ENCODE measurements around the gene HBZ.
A peak's percentile ranks its signal among the peaks of the same experiment; 100 is the strongest.
"Not testable (repeated sequence)": the region's sequence is repeated elsewhere in the genome, so short reads cannot be mapped to it uniquely, and the experiment has no call there.

Gene HBZ

DNA sequence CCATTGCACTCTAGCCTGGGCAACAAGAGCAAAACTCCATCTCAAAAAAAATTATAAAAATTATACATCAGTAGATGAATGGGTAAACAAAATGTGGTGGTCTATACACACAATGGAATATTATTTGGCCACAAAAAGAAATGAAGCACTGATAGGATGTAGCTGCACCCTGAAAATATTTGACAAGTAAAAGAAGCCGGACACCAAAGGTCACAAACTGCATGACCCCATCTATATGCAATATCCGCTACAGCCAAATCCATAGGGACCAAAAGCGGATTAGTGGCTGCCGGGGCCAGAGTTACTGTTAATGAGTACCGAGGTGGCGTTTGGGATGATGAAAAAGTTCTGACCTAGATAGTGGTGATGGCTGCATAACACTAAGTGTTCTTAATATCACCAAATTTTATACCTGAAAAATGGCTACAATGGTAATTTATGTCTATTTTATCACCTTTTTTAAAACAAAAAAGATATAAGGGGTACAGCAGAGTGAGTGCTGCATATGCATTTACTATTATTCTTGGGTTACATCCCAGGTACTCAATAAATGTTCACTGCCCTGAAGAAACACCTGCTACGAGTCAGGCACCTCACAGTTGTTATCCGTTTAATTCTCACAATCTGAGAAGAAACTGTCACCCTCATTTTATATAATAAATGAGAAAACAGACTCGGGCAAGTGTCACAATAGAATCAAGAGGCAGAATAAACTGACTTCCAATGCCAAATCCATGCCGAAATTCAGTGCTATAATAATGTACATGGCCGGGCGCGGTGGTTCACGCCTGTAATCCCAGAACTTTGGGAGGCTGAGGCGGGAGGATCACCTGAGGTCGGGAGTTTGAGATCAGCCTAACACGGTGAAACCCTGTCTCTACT, 27.0 kb downstream of the HBZ start:
- no peak for DNase-seq (ENCODE audit: low spot score)

DNA sequence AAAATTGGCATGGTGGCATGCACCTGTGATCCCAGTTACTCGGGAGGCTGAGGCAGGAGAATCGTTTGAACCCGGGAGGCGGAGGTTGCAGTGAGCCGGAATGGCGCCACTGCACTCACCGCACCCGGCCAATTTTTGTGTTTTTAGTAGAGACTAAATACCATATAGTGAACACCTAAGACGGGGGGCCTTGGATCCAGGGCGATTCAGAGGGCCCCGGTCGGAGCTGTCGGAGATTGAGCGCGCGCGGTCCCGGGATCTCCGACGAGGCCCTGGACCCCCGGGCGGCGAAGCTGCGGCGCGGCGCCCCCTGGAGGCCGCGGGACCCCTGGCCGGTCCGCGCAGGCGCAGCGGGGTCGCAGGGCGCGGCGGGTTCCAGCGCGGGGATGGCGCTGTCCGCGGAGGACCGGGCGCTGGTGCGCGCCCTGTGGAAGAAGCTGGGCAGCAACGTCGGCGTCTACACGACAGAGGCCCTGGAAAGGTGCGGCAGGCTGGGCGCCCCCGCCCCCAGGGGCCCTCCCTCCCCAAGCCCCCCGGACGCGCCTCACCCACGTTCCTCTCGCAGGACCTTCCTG, 27.7 kb downstream of the HBZ start, which contains the start of gene HBQ1:
Gene HBQ1 (plus strand): TSS at position 359 of the 575 bp plus-strand sequence. CDS start 28 bp downstream, at position 387.
- DNase-seq (ENCODE audit: low spot score), result no peak

DNA sequence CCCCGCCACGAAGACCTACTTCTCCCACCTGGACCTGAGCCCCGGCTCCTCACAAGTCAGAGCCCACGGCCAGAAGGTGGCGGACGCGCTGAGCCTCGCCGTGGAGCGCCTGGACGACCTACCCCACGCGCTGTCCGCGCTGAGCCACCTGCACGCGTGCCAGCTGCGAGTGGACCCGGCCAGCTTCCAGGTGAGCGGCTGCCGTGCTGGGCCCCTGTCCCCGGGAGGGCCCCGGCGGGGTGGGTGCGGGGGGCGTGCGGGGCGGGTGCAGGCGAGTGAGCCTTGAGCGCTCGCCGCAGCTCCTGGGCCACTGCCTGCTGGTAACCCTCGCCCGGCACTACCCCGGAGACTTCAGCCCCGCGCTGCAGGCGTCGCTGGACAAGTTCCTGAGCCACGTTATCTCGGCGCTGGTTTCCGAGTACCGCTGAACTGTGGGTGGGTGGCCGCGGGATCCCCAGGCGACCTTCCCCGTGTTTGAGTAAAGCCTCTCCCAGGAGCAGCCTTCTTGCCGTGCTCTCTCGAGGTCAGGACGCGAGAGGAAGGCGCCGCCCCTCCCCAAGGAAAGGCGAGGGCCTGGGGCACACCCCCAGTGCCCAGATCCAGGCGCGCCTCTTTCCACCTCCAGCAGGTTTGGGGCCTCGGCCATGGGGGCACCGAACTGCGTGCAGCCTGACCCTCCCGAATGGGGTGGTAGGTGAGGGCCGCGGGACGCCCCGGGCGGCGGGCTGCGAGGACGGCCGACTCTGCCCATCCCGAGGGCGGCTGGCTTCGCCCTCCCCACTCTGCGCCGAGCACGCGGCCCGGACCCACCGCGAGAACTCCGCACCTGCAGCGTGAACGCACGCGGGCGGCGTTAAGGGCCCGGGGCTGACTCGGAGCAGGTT, 28.5 kb downstream of the HBZ start:
- DNase-seq (ENCODE audit: low spot score), result peak; percentile 78

DNA sequence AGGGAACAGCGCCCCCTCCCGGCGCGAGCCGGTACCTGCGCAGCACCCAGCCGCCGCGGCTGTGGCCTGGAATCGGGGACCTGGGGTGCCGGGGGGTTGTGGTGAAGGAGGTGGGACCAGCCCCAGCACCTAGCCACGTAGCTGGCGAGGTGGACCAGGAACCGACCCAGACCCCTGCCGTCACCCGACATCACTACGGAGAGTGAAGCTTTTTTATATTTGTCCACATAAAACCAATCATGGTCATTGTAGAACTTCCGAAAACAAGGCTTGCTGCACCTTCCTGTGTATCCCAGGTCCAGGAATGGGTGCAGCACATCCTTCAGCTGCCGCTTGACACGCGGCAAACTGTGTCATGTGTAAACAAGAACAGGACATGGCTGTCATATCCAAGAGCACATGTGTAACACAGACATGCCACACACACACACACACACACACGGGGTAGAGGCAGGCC, 29.1 kb downstream of the HBZ start:
- no peak for DNase-seq (ENCODE audit: low spot score)

DNA sequence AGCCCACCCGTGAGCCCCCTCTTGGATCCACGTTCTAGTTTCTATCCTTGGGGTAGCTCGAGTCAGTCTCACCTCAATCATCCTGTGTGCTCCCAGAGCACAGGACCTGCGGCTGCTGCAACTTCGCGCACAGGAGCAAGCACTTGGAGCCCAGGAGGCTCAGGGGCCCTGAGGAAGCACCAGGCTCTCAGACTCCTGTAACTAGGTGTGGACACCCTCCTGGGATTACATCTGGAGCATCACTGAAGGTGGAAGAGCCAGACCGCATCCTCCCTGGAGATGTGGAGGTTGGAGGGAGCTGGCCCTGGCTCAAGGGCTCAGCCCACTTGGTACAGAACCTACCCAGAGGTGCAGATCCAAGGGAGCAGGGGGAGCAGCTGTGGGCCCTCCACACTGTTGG, 30.6 kb downstream of the HBZ start:
- no peak for DNase-seq (ENCODE audit: low spot score)

DNA sequence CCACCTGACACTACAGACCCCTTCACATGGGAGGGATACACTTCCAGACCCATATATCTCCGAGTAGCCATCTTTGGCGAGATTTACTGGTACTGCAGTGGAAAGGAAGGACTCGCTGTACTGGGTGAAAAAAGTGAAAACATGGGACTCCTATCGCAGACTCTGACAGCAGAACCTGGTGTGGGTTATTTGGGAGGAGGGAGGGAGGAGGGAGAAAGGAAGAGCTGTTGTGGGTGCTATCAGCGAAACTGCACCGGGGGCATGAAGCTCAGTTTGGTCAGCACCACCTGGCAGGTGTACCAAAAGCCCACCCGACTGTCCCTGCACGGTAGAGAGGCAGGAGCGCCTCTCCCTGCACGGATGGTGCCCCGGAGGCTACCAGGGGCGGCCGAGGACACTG, 32.8 kb downstream of the HBZ start:
- no peak for DNase-seq (ENCODE audit: low spot score)

DNA sequence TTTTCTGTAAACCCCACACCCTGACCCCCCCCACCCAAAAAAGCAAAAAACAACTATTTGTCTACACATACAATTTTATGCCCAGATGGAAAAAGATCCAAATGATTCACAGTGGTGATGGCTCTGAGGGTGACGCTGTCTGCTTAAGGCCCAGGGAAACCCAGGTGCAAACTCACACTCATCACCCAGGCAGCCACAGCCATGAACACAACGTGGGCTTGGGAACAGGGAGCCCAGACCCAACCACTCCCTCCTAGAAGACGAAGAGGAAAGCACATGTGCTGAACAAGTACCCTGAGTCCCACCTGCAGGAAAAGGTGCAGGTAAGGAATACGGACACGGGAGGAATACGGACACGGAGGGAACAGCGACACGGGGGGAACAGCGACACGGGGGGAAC, 33.2 kb downstream of the HBZ start:
- DNase-seq (ENCODE audit: low spot score), result no peak

DNA sequence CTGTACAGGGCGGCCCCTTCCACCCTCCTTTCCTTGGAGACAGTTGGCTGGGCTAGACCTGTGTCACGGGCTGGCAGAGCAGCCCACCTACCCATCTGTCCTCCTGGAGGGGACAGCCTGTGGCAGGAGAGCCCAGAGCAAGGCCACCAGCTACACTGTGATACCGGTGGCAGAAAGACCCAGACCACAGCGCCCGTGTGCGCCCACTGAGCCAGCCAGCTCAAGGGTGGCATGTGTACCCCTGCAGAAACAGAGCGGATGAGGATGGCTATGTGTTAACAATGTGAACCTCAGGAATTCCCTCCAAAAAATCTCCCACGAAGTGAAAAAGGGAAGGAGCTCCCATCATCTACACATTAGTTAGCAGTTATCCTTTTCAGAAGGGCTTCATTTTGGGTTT, 34.9 kb downstream of the HBZ start:
- no peak for DNase-seq (ENCODE audit: low spot score)

DNA sequence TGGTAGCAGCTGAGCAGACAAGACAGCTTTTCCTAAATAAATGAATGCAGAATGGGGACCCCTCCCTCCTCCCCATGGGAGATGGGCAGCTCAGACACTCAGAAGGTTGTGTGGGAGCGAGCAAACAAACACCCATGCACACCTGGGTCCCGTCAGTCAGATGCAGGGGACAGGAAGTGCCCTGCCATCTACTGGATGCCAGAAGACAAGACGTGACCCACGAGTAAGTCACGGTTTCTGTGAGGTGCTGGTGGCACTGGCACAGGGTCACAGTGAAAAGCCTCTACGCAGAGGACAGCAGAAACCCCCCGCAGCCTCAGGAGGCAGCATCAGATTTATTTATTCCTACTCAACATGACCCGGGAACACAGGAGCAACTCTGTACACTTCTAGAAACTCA, 36.2 kb downstream of the HBZ start:
- DNase-seq (ENCODE audit: low spot score), result peak; percentile 24

DNA sequence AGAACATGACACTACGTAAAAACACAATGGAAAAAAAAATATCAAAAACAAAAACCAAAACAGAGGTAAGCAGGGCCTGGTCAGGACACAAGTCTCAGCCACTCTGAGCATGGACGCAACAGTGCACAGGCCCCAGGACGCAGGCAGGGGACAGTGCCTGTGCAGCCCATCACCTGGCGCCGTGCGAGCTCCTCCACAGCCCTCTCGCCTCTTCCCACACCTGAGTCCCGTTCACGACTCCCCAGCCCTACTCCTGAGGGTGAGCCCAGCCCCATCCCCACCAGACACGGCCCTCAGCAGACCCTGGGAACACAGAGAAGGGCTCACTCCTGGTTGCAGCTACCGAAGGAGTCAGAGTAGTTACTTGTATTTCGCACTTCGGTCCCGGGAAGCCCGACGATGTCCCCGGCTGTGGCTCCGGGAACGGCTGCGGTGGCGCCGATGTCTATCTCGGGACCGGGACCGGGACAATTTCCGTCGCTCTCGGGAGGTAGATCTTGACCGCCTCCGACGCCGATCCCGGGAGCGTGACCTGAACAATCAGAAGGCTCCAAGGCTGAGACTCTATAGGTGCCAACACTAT, 37.3 kb downstream of the HBZ start:
- no peak for DNase-seq (ENCODE audit: low spot score)

DNA sequence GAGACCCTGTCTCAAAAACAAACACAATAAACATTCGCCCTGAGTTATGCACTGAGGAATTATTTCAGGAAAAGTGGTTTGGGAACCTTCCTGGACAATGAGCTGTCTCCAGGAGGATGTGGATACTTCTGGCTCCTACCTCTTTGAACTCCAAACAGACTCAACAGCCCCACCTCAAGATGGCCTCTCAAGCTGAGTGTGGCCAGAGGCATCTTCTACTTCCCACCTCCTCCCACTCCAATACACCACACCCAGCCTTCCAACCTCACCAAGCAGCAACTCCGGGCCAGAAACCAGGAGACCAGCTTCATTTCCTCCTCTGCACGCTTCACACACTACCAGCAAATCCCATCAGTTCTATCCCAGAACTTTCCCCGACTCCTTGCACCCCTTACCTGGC, 39.4 kb downstream of the HBZ start:
- DNase-seq (ENCODE audit: low spot score), result no peak

DNA sequence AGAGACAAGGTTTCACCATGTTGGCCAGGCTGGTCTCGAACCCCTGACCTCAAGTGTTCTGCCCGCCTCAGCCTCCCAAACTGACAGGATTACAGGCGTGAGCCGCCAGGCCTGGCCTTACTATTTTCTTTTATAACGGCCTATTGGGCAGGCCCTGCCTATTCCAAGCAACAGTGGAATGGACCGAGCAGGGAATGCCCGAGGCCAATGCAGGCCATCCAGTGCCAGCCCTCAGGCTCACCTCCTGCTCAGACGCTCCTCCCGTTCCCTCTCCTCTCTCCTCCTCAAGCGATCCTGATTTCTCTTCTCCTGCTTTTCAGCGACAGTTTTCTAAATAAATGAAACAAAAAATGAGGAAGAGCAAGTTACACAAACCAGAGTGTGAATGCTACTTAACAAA, 40.2 kb downstream of the HBZ start:
- no peak for DNase-seq (ENCODE audit: low spot score)

DNA sequence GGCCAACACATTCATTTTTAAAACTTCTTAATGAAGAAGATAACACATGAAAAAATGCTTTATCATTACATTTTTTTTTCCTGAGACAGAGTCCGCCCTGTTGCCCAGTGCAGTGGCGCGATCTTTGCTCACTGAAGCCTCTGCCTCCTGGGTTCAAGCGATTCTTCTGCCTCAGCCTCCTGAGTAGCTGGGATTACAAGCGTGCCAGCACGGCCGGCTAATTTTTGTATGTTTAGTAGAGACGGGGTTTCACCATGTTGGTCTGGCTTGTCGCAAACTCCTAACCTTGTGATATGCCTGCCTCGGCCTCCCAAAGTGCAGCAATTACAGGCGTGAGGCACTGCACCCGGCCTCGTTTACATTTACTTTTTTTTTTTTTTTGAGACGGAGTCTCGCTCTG, 41.0 kb downstream of the HBZ start:
- DNase-seq (ENCODE audit: low spot score), result no peak

DNA sequence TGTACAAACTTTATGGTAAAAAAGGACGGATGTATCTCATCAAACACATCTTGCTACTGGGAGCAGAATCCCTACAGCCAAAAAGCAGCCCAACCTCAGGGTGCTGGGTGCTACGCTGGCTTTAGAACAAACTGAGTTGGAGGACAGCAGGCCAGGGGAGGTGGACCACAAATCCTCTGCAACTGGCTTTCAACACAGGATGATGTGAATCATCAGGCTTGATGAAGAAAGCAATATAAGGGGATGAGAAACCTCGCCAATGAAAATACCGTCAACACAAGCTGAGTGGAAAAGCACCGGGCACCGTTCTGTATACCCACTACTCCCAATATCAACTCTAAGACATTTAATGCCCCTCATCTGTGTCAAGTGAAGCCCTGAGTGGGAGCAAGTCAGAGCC, 42.1 kb downstream of the HBZ start:
- DNase-seq (ENCODE audit: low spot score), result no peak

DNA sequence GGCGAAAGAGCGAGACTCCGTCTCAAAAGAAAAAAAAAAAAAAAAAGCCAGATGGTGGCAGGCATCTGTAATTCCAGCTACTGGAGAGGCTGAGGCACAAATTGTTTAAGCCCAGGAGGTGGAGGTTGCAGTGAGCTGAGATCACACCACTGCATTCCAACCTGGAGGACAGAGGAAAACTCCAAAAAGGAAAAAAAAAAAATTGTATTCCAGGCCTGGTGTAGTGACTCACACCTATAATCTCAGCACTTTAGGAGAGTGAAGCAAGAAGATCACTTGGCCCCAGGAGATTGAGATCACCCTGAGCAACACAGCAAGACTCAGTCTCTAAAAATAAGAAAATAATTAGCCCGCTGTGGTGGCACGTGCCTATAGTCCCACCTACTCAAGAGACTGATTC, 47.9 kb downstream of the HBZ start:
- DNase-seq (ENCODE audit: low spot score), result no peak

DNA sequence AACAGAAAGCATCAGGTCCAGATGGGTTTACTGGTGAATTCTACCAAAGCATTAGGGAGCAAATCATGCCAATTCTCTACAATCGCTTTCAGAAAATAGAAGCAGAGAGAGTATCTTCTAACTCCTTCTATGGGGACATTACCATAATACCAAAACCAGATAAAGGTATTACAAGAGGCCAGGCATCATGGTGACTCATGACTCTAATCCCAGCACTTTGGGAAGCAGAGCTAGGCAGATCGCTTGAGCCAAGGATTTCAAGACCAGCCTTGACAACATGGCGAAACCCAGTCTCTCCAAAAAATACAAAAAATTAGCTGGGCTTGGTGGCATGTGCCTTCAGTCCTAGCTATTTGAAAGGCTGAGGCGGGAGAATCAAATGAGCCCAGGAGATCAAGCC, 50.8 kb downstream of the HBZ start:
- DNase-seq (ENCODE audit: low spot score), result no peak

DNA sequence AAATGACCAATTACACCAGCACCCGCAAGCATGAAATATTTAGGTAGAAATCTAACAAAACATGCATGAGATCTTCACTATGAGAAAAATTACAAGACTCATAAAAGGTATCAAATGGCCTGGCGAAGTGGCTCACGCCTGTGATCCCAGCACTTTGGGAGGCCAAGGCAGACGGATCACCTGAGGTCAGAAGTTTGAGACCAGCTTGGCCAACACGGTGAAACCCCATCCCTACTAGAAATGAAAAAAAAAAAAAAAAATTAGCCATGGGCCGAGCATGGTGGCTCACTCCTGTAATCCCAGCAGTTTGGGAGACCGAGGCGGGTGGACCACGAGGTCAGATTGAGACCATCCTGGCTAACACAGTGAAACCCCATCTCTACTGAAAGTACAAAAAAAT, 51.6 kb downstream of the HBZ start:
- DNase-seq (ENCODE audit: low spot score), result not testable (repeated sequence)
